ENCODE results near the gene VPS72.

Gene VPS72, protein sequence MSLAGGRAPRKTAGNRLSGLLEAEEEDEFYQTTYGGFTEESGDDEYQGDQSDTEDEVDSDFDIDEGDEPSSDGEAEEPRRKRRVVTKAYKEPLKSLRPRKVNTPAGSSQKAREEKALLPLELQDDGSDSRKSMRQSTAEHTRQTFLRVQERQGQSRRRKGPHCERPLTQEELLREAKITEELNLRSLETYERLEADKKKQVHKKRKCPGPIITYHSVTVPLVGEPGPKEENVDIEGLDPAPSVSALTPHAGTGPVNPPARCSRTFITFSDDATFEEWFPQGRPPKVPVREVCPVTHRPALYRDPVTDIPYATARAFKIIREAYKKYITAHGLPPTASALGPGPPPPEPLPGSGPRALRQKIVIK

DNA sequence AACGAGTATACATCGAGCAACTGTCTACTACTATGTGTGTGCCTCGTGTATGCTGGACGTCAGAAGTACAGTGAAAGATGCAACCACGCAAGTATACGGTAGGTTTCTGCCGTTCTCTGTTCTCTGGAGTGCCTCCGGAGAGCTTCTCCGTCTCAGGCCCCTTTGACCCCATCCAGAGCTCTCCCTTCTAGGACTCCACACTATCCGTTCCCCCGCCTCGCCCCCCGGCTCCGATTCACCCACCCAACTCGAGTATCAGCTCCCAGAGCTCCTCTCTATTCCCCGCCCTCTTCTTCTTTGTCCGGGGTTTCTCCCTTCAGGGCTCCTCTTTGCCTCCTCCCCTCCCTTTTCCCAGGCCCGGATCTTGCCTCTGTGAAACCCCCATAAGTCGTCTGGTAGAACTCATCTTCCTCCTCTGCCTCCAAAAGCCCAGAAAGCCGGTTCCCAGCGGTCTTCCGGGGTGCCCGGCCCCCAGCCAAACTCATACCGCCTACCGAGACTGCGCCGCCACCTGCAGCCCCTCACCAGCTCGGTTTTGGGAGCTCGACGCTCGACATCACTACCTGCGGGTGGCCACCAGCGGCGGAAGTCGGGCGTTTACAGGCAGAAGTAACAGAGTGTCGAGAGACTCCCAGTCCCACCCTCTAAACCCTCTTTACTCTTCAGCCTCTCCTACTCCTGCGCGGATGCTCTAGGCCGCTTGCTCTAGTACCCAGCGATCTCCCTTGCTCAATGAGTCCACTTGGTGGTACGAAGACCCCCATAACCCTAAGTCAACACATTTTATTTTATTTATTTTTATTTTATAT is at the start of gene VPS72:
Gene VPS72 (minus strand): TSS at position 561 of the 809 bp plus-strand sequence. CDS start 76 bp downstream, at position 485.
- Histone ChIP-seq H3K4me1 (peaks cover 22 to 29% (median 24%) of the 10 kb centered on the region in 10 experiments), H3K36me3 (peaks cover 12 to 26% (median 22%) of the 10 kb centered on the region in 11 experiments), H3K4me2 (peak within 1 kb of the TSS; percentile 88 to 98 (median 94)), H3K27me3 (no peaks in the 10 kb centered on the region), H3K4me3 (peak within 1 kb of the TSS; percentile 67 to 89 (median 79)), H3K27ac (peak within 1 kb of the TSS; percentile 74 to 93 (median 88)), H3K9ac (peak within 1 kb of the TSS; percentile 80 to 94 (median 88)), H3K9me3 (replicated peaks in 1 of 11) (no peaks in the 10 kb centered on the region), H4K20me1 (peaks cover 0 to 9% (median 0%) of the 10 kb centered on the region in 11 experiments; a peak in 3 of 22 replicates)
- TF ChIP-seq Cebpa-rat (IDR thresholded peaks at IDR 0.05), result no peak

DNA sequence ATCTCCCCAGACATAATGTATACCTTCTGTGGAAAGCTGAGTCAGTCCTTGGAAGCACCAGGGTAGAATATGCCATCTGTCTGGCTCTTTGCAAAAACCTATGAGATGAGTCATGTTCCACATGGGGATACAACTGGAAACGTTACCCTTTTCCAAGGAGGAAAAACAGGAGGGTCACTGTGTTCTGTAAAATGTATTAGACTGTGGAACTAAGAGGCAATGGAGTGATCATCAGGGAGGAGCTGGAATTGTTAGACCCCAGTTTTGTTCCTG is 48.4 kb upstream of the VPS72 start:
- H3K4me1 ChIP-seq, result peaks cover 10 to 22% (median 17%) of the 10 kb centered on the region in 10 experiments; a peak in 19 of 20 replicates
- H4K20me1 ChIP-seq, result peaks cover 0 to 58% (median 8%) of the 10 kb centered on the region in 11 experiments; a peak in 9 of 22 replicates
- H3K36me3 ChIP-seq, result peaks cover 99 to 100% (median 100%) of the 10 kb centered on the region in 11 experiments
- H3K9me3 ChIP-seq (replicated peaks in 1 of 11), result no peaks in the 10 kb centered on the region
- H3K27me3 ChIP-seq, result no peaks in the 10 kb centered on the region
- peak overlapping the region in 3 of 11 experiments; percentile 7 to 38 (median 10); a peak in 4 of 22 replicates for H3K27ac ChIP-seq
- peak overlapping the region in 2 of 11 experiments; percentile 41 to 43; a peak in 3 of 22 replicates for H3K4me2 ChIP-seq
- TF ChIP-seq Cebpa-rat (IDR thresholded peaks at IDR 0.05), result no peak
- no peak overlapping the region for H3K4me3 ChIP-seq
- H3K9ac ChIP-seq, result no peak overlapping the region

DNA sequence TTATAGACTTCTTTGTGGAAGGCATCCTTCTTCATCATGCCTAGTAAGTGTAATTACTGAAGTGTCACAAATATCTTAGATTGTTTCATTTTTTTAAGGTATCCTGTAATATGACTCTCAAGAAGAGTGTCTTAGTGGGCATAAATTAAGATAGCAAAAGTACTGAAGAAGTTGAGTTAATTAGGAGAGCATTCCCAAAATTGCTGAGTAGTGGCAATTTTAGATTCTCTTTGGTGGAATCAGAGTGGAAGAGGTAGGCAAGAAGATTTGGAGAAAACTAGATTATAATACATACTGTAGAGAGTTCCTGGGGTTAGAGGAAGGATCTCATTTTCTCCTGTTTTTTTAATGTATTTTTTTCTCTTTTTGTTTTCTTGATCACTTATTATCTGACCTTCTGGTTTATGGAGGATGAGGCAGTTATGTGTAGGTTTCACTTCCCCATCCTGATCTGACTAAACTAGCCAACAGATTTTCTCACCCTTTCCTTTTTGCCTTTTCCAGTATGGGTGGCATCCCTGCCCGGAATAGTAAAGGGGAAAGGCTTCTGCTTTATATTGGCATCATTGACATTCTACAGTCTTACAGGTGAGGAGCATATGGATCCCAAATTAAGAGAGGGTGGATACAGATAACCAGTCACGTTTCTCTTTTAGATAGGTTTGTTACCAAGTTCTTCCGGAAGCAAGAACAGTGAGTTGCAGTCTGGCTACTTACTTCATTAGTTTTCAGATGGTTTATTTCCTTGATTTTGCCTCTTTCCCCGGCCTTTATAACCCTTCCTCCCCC is 47.9 kb upstream of the VPS72 start:
- peaks cover 99 to 100% (median 100%) of the 10 kb centered on the region in 11 experiments for H3K36me3 ChIP-seq
- TF ChIP-seq Cebpa-rat (IDR thresholded peaks at IDR 0.05), result no peak

DNA sequence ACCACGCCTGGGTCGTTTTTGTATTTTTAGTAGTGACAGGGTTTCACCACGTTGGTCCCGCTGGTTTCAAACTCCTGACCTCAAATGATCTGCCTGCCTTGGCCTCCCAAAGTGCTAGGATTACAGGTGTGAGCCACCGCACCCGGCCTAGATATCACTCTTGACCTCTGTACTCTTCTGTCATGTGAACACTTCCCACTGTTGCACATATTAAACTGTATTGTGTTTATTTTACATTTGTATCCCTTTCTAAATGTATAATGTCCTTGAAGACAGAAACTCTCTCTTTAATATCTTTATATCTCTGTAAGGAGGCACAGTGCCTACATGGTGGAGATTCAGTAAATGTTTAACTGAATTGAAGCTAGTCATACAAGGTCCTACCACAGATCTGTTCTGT is 45.2 kb upstream of the VPS72 start:
- Histone ChIP-seq H3K4me3 (no peak overlapping the region), H3K36me3 (peaks cover 100% of the 10 kb centered on the region in 11 experiments), H3K4me1 (peaks cover 10 to 22% (median 17%) of the 10 kb centered on the region in 10 experiments; a peak in 19 of 20 replicates), H3K4me2 (no peak overlapping the region), H3K27me3 (no peaks in the 10 kb centered on the region), H3K9me3 (replicated peaks in 1 of 11) (no peaks in the 10 kb centered on the region), H3K9ac (no peak overlapping the region), H4K20me1 (peaks cover 0 to 67% (median 23%) of the 10 kb centered on the region in 11 experiments; a peak in 16 of 22 replicates), H3K27ac (no peak overlapping the region)
- TF ChIP-seq Cebpa-rat (IDR thresholded peaks at IDR 0.05), result no peak

More for the DNA sequence above, 47.9 kb upstream of the VPS72 start:
- Histone ChIP-seq H3K27me3 (no peaks in the 10 kb centered on the region), H3K4me2 (peak overlapping the region in 9 of 11 experiments; percentile 0 to 47 (median 40); a peak in 15 of 22 replicates), H3K4me1 (peaks cover 10 to 22% (median 17%) of the 10 kb centered on the region in 10 experiments; a peak in 19 of 20 replicates), H3K27ac (peak overlapping the region in 4 of 11 experiments; percentile 7 to 38 (median 13); a peak in 5 of 22 replicates), H3K9ac (no peak overlapping the region), H3K4me3 (no peak overlapping the region), H3K9me3 (replicated peaks in 1 of 11) (no peaks in the 10 kb centered on the region), H4K20me1 (peaks cover 0 to 57% (median 8%) of the 10 kb centered on the region in 11 experiments; a peak in 9 of 22 replicates)

DNA sequence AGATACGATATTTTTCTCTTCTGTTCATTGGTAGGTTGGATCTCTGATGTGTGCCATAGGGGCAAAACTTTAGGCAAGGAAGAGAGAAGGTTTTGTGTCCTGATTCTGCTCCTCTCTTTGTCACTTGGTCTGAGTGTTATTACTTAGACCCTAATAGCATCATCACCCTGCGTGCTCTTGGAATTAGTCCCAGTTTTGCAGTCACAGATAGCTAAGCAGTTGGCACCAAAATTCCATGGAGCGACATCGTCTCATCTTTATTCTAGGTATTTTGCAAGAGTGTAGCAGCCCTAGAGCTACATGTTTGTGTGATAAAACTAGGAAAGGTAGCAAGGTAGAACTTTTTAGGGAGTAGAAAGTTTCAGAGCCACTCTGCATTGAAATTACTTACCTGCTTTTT is 32.1 kb upstream of the VPS72 start:
- no peak overlapping the region for H3K9ac ChIP-seq
- no peak overlapping the region for H3K4me3 ChIP-seq
- H3K27ac ChIP-seq, result no peak overlapping the region
- peaks cover 50 to 100% (median 95%) of the 10 kb centered on the region in 11 experiments for H4K20me1 ChIP-seq
- no peak for TF ChIP-seq Cebpa-rat (IDR thresholded peaks at IDR 0.05)
- H3K36me3 ChIP-seq, result peaks cover 64 to 99% (median 94%) of the 10 kb centered on the region in 11 experiments
- no peak overlapping the region for H3K4me2 ChIP-seq
- H3K9me3 ChIP-seq (replicated peaks in 1 of 11), result no peaks in the 10 kb centered on the region
- H3K4me1 ChIP-seq, result no peaks in the 10 kb centered on the region; a peak in 1 of 20 replicates
- H3K27me3 ChIP-seq, result no peaks in the 10 kb centered on the region

DNA sequence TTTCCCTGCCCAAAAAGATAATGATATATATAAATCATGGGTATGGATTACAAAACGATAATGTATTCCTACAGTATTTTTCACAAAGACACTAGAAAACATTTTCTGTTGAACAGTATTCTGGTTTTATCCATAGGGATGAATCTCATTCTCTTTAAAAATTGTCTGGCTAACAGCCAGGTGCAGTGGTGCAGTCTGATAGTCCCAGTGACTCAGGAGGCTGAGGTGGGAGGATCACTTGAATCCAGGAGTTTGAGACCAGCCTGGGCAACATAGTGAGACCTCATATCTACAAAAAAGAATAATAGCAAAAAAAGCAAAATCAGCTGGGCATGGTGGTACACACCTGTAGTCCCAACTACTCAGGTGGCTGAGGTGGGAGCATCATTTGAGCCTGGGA is 31.6 kb upstream of the VPS72 start:
- H3K4me2 ChIP-seq, result no peak overlapping the region
- H3K9me3 ChIP-seq (replicated peaks in 1 of 11), result no peaks in the 10 kb centered on the region
- TF ChIP-seq Cebpa-rat (IDR thresholded peaks at IDR 0.05), result no peak
- H3K4me1 ChIP-seq, result no peaks in the 10 kb centered on the region; a peak in 1 of 20 replicates
- peaks cover 61 to 99% (median 92%) of the 10 kb centered on the region in 11 experiments for H3K36me3 ChIP-seq
- H3K27me3 ChIP-seq, result no peaks in the 10 kb centered on the region
- peaks cover 55 to 100% (median 95%) of the 10 kb centered on the region in 11 experiments for H4K20me1 ChIP-seq
- H3K27ac ChIP-seq, result no peak overlapping the region
- H3K9ac ChIP-seq, result no peak overlapping the region
- no peak overlapping the region for H3K4me3 ChIP-seq

DNA sequence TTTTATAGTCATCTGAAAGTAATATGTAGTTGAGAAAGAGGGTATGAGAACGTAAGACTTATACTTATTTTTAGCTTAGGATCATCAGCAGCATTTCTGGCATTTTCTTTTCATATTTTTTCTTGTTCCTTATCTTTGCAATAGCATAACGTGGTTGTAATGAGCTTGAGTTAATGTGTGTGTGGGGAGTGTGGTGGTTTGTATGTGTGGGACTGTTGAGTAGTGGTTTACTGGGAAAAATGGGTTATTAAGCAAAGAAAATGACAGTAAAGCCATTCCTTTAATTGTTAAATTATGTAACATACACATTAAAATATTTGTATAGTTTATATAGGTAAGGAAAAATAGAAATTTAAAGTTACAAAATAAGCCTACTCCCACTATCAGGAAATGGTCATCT is 23.6 kb upstream of the VPS72 start:
- Histone ChIP-seq H3K9ac (no peak overlapping the region), H3K4me2 (no peak overlapping the region), H3K4me1 (peaks cover 0 to 29% (median 0%) of the 10 kb centered on the region in 10 experiments; a peak in 7 of 20 replicates), H3K27ac (no peak overlapping the region), H4K20me1 (peaks cover 76 to 100% (median 100%) of the 10 kb centered on the region in 11 experiments), H3K9me3 (replicated peaks in 1 of 11) (no peaks in the 10 kb centered on the region), H3K36me3 (peaks cover 63 to 97% (median 90%) of the 10 kb centered on the region in 11 experiments), H3K4me3 (no peak overlapping the region), H3K27me3 (no peaks in the 10 kb centered on the region)
- no peak for TF ChIP-seq Cebpa-rat (IDR thresholded peaks at IDR 0.05)

DNA sequence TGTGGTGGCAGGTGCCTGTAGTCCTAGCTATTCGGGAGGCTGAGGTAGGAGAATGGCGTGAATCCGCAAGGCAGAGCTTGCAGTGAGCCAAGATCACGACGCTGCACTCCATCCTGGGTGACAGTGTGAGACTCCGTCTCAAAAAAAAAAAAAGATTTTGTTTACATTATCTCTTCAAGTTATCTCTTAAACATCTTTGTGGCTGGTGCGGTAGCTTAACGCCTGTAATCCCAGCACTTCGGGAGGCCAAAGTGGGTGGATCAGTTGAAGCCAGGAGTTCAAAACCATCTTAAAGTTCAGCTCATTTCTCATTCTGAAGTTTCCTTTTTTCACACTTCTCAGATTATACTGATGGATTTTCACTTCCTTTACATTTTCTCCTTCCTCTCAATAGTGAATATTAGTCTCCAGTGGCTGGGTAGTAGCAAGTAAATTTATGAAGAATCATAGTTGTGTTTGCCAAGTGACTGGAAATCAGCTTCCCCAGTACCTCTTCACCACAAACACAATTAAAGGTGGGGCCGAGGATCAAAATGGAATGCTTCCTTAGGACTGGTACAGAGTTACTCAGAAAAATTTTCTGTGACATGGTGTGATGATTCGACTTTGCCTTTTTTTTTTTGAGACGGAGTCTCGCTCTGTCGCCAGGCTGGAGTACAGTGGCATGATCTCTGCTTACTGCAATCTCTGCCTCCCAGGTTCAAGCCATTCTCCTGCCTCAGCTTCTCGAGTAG is 22.1 kb upstream of the VPS72 start:
- Histone ChIP-seq H3K4me2 (peak overlapping the region in 2 of 11 experiments; percentile 21 to 23; a peak in 2 of 22 replicates), H3K27ac (no peak overlapping the region), H3K27me3 (no peaks in the 10 kb centered on the region), H3K4me1 (peaks cover 0 to 29% (median 0%) of the 10 kb centered on the region in 10 experiments; a peak in 7 of 20 replicates), H3K36me3 (peaks cover 73 to 97% (median 90%) of the 10 kb centered on the region in 11 experiments), H3K9me3 (replicated peaks in 1 of 11) (no peaks in the 10 kb centered on the region), H4K20me1 (peaks cover 74 to 100% (median 100%) of the 10 kb centered on the region in 11 experiments), H3K9ac (no peak overlapping the region; a peak in 1 of 22 replicates), H3K4me3 (no peak overlapping the region)
- no peak for TF ChIP-seq Cebpa-rat (IDR thresholded peaks at IDR 0.05)

All from BLaER1 treated with 17β-estradiol and CSF1 and Interleukin-3, amounts not matched to agents 10 nM and 100 nM (cell line).